ENCODE data around the gene MEN1. TPM values are rescaled to one million over a fixed set of nuclear protein-coding genes. Genes with fewer than 3 reads are reported as not detected.

MEN1 gene
- polyA plus RNA-seq, 3 donors: 9.4 to 26.2 (median 10.0) TPM

- Mint-ChIP-seq H3K4me1 (peaks cover 1% of the 10 kb centered on the region), H3K36me3 (peaks cover 12 to 21% of the 10 kb centered on the region in 2 donors), H3K27me3 (ENCODE audit: low read depth in 3 of 3) (peaks cover 0 to 4% (median 2%) of the 10 kb centered on the region in 3 donors), H3K9me3 (no peaks in the 10 kb centered on the region), H3K27ac (no peak overlapping the region), H3K4me3 (no peak overlapping the region)
- H3K27me3 ChIP-seq (ENCODE audit: control insufficient read depth in 2 of 2, insufficient read depth in 2 of 2, low read length in 2 of 2): no peaks in the 10 kb centered on the region
- no peaks in the 10 kb centered on the region for H3K4me1 ChIP-seq (ENCODE audit: control insufficient read depth in 1 of 2, insufficient read depth in 2 of 2, low read length in 2 of 2)
- H3K79me2 ChIP-seq (ENCODE audit: insufficient read depth, low read length): no peaks in the 10 kb centered on the region
- no peaks in the 10 kb centered on the region for H3K9me3 ChIP-seq (replicated peaks in 1 of 2; ENCODE audit: control insufficient read depth in 1 of 2, insufficient read depth in 1 of 2, low read length in 2 of 2)
- H2AFZ ChIP-seq (ENCODE audit: insufficient read depth, low read depth, low read length, poor library complexity, severe bottlenecking): no peak overlapping the region
- H3K27ac ChIP-seq (ENCODE audit: low read depth in 1 of 2, low read length in 2 of 2): no peak overlapping the region
- no peaks in the 10 kb centered on the region for H3K36me3 ChIP-seq (replicated peaks in 1 of 2; ENCODE audit: control insufficient read depth in 1 of 2, insufficient read depth in 2 of 2, low read length in 2 of 2)
- WGBS (ENCODE audit: insufficient coverage): 96% methylated on average over 15 of the region's 21 CpGs
- intact Hi-C loops (cut with micrococcal nuclease): no loop called here
- H3K9ac ChIP-seq (ENCODE audit: insufficient read depth, low read length, poor library complexity, severe bottlenecking): no peak overlapping the region
- DNase-seq: no peak
- no peak overlapping the region for H3K4me2 ChIP-seq (replicated peaks; ENCODE audit: extremely low read depth, low read length, poor library complexity, severe bottlenecking)
- peaks cover 3% of the 10 kb centered on the region for H4K20me1 ChIP-seq (ENCODE audit: insufficient read depth, low read length)
- TF ChIP-seq CTCF (IDR thresholded peaks at IDR 0.05): no peak
- no peak overlapping the region for H3K4me3 ChIP-seq (replicated peaks in 1 of 3; ENCODE audit: low read depth in 2 of 3, low read length in 3 of 3)
Measured at GRCh38 chr11:64754919-64755662, 55.3 kb downstream of the MEN1 start.

GRCh38 chr11:64754124-64754918 is 56.0 kb downstream of the MEN1 start:
- H3K4me2 ChIP-seq (replicated peaks; ENCODE audit: extremely low read depth, low read length, poor library complexity, severe bottlenecking): no peak overlapping the region
- 96% methylated on average over 20 of the region's 26 CpGs for WGBS (ENCODE audit: insufficient coverage)
- DNase-seq: no peak
- H2AFZ ChIP-seq (ENCODE audit: insufficient read depth, low read depth, low read length, poor library complexity, severe bottlenecking): no peak overlapping the region
- H3K27ac ChIP-seq (ENCODE audit: low read depth in 1 of 2, low read length in 2 of 2): no peak overlapping the region
- no peaks in the 10 kb centered on the region for H4K20me1 ChIP-seq (ENCODE audit: insufficient read depth, low read length)
- no peak for TF ChIP-seq CTCF (IDR thresholded peaks at IDR 0.05)
- H3K27ac Mint-ChIP-seq: no peak overlapping the region
- no peaks in the 10 kb centered on the region for H3K4me1 Mint-ChIP-seq
- H3K9me3 ChIP-seq (replicated peaks in 1 of 2; ENCODE audit: control insufficient read depth in 1 of 2, insufficient read depth in 1 of 2, low read length in 2 of 2): no peaks in the 10 kb centered on the region
- intact Hi-C loops (cut with micrococcal nuclease): no loop called here
- no peaks in the 10 kb centered on the region for H3K27me3 ChIP-seq (ENCODE audit: control insufficient read depth in 2 of 2, insufficient read depth in 2 of 2, low read length in 2 of 2)
- H3K36me3 Mint-ChIP-seq: peaks cover 12 to 21% of the 10 kb centered on the region in 2 donors
- H3K9me3 Mint-ChIP-seq: no peaks in the 10 kb centered on the region
- H3K79me2 ChIP-seq (ENCODE audit: insufficient read depth, low read length): no peaks in the 10 kb centered on the region
- H3K4me3 ChIP-seq (replicated peaks in 1 of 3; ENCODE audit: low read depth in 2 of 3, low read length in 3 of 3): no peak overlapping the region
- no peak overlapping the region for H3K4me3 Mint-ChIP-seq
- no peaks in the 10 kb centered on the region for H3K36me3 ChIP-seq (replicated peaks in 1 of 2; ENCODE audit: control insufficient read depth in 1 of 2, insufficient read depth in 2 of 2, low read length in 2 of 2)
- H3K27me3 Mint-ChIP-seq (ENCODE audit: low read depth in 3 of 3): peaks cover 0 to 4% (median 2%) of the 10 kb centered on the region in 3 donors
- H3K4me1 ChIP-seq (ENCODE audit: control insufficient read depth in 1 of 2, insufficient read depth in 2 of 2, low read length in 2 of 2): no peaks in the 10 kb centered on the region
- H3K9ac ChIP-seq (ENCODE audit: insufficient read depth, low read length, poor library complexity, severe bottlenecking): no peak overlapping the region

Other genes with a start within 250 kb of the MEN1 start
- not detected for gene SLC22A12, start 219.3 kb downstream of the MEN1 start, polyA plus RNA-seq
- gene NRXN2, start 87.4 kb downstream of the MEN1 start, polyA plus RNA-seq: under 1 TPM in 1 of 3 donors, not detected in 2; 0.07 TPM
- gene RASGRP2, start 66.4 kb downstream of the MEN1 start, polyA plus RNA-seq: 100 to 1,000 TPM in 1 of 3 donors, 10 to 100 TPM in 2; 67.6 to 242 (median 68.8) TPM
- 1 to 10 TPM in 1 of 3 donors, under 1 TPM in 1, not detected in 1; 0.05 to 1.8 TPM for gene PYGM, start 50.6 kb downstream of the MEN1 start, polyA plus RNA-seq
- 100 to 1,000 TPM in 1 of 3 donors, 10 to 100 TPM in 2; 31.6 to 302 (median 47.7) TPM for gene SF1, start 32.0 kb downstream of the MEN1 start, polyA plus RNA-seq
- gene MAP4K2, start 7.3 kb downstream of the MEN1 start, polyA plus RNA-seq: 10 to 100 TPM in 2 of 3 donors, 1 to 10 TPM in 1; 9.9 to 38.0 (median 12.6) TPM
- under 1 TPM in 1 of 3 donors, not detected in 2; 0.23 TPM for gene CDC42BPG, start 34.1 kb upstream of the MEN1 start, polyA plus RNA-seq
- gene EHD1, start 68.1 kb upstream of the MEN1 start, polyA plus RNA-seq: 100 to 1,000 TPM in 1 of 3 donors, 10 to 100 TPM in 2; 30.3 to 212 (median 48.4) TPM
- gene ATG2A, start 106.7 kb upstream of the MEN1 start, polyA plus RNA-seq: 10 to 100 TPM in 1 of 3 donors, 1 to 10 TPM in 2; 2.6 to 24.9 (median 4.0) TPM
- gene PPP2R5B, start 114.1 kb upstream of the MEN1 start, polyA plus RNA-seq: 10 to 100 TPM in 1 of 3 donors, 1 to 10 TPM in 2; 9.0 to 26.7 (median 9.4) TPM
- gene GPHA2, start 125.3 kb upstream of the MEN1 start, polyA plus RNA-seq: not detected
- not detected for gene MAJIN, start 161.6 kb upstream of the MEN1 start, polyA plus RNA-seq
- gene BATF2, start 186.4 kb upstream of the MEN1 start, polyA plus RNA-seq: 1 to 10 TPM in 2 of 3 donors, under 1 TPM in 1; 0.97 to 1.7 (median 1.1) TPM
- gene ARL2, start 203.6 kb upstream of the MEN1 start, polyA plus RNA-seq: 10 to 100 TPM; 34.3 to 40.4 (median 34.4) TPM
- gene SNX15, start 216.9 kb upstream of the MEN1 start, polyA plus RNA-seq: 10 to 100 TPM; 16.2 to 26.7 (median 17.8) TPM
- gene SAC3D1, start 230.7 kb upstream of the MEN1 start, polyA plus RNA-seq: 10 to 100 TPM in 1 of 3 donors, 1 to 10 TPM in 2; 4.4 to 14.1 (median 6.7) TPM
- 10 to 100 TPM; 11.1 to 20.1 (median 20.1) TPM for gene NAALADL1, start 248.0 kb upstream of the MEN1 start, polyA plus RNA-seq